NCI-H524 treated with DMSO at 0.1 percent for 48 hours (cell line): ENCODE measurements around the gene TWIST2.

ENCODE experiments used
- DNase-seq: peaks from one replicate; lab custom pipeline; 2025; lab: John Stamatoyannopoulos, UW

Gene TWIST2

DNA sequence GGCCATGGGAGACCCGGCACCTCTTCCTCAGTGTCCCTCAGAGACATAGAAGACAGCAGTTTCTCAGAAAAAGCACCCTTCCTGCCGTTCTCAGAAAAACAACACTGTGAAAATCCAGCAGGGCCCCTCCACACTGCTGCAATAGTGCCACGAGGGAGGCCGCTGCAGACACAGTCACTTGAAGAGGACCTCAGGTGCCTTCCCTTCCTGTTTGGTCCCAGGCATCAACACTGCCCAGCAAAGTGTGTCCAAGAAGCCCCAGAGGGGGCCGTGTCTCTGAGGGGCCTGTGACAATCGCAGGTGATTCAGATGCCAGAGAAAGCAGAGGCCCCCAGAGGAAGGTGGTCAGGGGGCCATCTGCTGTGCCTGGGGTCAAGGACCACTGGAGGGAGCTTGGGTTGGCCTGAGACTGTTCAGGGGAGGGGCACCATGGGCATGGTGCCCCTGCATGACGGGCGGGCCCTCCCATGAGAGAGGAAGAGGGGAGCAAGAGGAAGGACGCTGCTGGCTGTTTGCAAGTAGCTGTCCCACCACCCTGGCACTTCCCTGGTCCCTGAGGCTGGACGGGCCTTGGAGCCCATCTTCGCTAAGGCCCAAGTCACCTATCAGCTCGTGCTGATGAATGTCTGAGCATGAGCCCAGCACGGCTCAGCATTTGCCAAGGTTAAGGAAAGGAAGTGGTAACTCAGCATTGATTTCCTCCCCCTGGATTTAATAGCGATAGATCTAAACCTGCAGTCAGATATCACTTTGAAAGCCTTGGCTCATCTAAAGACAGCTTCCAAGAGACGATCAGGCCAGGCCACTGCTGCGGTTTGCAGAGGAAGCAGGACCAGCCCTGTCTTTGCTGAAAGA is 9.1 kb downstream of the TWIST2 start:
- DNase-seq: no peak

DNA sequence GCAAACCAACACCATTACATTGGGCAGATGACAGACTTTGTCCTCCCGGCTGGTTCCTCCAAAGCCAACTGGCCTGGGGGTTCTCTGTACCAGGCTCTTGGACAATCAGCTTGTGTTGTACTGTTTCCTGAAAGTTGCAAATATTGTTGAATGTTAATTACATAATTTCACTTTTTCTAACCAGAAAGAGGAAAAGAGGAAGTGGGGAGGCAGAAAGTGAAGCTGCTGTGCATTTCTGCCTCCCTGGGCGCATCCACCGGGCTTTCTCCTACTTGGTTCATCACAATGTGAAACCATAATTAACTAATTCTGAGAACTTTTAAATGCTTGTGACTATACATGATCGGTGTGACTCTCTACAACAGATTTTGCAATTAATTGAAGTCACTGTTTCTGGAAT is 10.1 kb downstream of the TWIST2 start:
- DNase-seq: no peak

DNA sequence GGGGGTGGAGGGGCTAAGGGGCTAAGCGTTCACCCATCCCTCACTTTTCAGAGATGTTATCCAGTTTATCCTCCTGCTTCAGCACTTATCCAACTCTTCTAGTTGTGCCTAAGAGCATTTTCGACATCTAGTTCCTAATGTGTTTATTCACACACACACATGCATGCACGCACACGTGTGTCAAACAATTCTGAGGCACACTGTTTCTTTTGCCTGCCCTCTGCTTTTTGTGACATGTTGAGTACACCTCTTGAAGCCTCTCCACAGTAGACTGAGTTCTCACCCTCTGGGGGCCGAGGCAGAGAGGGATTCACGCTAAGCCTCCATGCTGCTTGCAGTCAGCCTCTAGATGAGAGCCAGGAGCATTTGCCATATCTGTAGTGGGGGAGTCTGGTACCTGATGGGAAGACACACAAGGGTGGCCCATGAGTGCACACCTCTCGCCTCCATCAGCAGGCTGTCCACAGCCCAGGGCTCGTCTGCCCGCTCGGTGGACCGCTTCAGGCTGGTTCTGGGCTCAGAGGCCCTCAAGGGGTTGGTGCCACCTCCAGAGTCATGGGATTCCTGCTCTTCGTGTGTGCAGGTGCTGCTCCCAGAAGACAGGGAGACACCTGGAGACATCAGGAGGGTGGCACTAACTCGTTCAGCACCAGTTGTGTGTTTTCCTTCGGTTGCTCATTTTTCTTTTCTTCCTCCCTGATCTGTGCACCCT is 11.9 kb downstream of the TWIST2 start:
- DNase-seq: no peak

DNA sequence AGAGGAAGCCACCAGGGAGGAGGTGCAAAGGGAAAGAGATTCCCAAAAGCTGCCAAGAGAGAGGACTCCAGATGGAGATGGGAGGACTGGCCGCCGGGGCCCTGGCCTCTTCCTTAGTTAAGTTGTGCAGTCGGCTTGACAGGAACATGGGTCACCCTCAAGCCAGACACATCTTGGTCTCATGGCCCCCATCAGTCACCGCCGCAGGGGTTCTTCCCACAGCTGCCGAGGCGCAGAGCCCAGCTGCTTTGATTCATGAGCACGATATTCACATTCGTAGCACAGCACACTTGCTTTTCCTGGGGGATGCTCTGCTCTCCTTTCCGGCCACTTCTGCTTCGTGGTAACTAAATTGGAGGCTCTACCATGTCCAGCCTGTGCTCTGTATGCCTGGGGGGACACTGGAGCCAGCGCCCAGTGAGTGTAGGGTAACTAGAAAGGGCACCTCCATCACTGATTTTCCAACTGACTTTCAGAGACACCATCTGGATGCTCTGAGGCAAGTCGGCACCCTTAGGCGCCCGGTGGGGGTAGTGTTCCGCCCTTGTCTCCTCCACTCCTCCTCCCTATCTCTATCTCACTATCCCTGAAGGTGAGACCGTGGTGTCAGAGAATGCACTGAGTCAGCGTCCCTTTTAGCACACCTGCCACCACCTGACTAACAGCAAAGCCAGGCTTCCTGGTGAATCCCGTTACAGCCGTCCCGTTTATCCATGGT is 13.3 kb downstream of the TWIST2 start:
- no peak for DNase-seq

- DNase-seq: no peak
Observed at GRCh38 chr2:238861766-238862315, 14.0 kb downstream of the TWIST2 start.

DNA sequence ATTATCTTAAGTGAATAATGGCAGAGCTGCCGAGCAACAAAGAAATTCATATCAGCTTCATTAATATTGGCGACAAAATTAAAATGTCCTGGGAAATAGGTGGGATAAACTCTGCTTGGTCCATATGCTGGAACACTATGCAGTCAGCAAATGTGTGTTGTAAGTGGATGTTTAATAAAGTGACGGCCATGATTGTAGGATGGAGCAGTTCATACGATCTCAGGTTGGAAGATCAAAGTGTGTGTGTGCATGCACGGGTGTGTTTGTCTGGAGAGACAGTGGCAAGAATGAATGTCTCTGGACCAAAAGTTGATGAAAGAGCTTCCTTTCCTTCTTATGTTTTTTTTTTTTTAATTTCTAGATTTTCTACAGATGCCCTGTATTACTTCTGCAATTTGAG is 14.8 kb downstream of the TWIST2 start:
- no peak for DNase-seq

GRCh38 chr2:238863231-238863630 is 15.3 kb downstream of the TWIST2 start:
- no peak for DNase-seq

DNA sequence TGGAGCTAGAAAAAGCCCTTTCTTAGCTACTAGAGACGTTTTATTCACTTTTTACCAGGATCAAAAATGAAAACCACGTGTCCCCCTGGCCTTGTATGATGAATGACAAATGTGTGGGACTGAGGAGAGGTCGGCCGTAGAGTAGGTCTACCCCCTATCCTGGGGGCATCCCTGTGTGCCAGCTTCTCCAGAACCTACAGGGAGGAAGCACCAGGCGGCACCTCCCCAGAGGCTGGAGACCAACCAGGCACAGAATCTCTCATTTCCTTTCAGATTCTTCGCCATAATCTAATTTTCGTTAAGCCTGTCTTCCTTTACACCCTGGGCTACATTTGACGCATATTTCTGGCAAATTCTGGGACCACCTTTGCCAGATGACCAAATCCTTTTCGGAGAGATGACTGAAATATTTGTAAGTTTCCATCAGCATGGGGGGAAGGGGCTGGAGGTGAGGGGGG is 15.9 kb downstream of the TWIST2 start:
- DNase-seq: no peak

- DNase-seq: no peak
Observed at GRCh38 chr2:238864207-238865014, 16.5 kb downstream of the TWIST2 start.

DNA sequence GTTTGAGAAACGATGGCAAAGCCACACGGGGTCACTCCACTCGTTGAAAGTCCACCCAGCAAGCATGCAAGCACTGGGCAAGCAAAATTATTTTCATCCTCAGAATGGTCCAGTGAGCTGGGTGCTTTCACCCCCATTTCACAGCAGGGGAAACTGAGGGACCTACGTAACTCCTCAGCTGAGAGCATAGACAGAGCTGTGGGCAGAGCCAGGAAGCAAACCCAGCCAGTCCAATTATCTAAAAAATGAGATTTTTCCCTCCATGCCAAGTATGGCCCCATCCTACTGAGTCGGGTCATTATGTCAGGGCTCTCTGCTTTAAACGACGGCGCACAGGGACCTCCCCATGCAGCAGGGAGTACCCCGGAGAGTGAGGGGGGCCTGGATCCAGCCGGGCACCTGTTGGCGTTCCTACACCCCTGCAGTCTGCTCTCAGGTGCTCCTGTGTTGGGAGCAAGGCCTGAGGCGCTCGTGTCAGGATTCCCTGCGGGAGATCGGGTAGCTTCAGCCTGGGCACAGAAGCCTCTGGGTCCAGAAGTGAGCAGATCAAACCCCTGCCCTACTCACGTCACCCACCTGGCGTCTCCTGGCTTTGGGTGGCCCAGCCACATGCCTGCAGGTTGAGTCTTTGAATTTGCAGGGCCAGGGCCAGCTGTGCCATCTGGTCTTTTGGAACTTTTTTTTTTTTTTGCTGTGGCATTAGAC is 17.3 kb downstream of the TWIST2 start:
- DNase-seq: peak; percentile 15

GRCh38 chr2:238865744-238866355 is 18.0 kb downstream of the TWIST2 start:
- no peak for DNase-seq

DNA sequence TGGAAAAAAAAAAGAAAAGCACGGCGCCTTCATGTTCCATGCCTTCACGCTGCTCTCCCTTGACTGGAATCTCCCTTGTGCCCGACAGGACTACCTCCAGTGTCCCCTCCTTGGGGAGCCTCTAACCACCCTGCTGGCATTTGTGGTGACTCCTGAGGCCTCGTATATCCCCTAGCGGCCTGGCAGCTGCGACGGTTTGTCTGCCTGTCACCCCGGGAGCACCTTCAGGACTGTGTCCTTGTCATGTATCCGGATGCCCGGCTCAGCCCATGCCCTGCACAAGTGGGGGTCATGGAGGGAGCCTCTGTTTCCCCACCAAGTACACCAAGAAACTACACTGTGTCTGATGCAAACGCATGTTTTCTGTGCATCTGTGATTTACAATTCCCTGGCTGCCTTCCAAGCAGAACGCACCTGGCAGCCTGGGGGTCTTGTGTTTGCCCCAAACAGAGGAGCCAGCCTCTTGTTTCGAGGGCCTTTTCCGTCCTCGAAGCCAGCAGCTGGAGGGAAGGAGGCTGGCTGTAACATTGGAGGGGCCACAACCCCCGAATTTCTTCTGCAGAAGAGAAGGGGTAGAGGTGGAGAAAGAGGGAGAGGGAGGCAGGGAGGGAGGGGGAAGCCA is 18.9 kb downstream of the TWIST2 start:
- no peak for DNase-seq

DNA sequence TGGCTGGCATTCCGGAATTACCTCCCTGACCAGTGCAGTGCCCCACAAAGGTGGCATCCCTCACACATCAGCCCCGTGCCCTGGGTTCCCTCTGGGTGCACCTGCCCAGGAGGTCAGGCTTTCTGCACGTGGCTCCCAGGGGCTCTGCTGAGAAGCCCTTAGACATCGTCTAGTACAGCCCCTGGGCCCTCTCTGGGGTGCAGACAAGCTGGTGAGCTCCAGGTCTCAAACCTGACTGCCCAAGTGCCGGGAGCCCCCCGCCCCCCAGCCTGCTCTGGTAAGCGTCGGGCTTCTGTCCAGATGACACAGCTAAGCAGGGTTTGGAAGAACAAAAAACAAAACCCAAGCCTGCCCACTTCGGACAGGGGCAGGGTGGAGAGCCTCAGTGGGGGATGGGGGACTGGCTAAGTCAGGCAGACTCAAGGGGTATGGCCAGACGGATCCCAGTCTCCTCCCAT is 20.2 kb downstream of the TWIST2 start:
- no peak for DNase-seq

GRCh38 chr2:238868616-238869292 is 20.9 kb downstream of the TWIST2 start:
- no peak for DNase-seq

GRCh38 chr2:238869293-238870124 is 21.6 kb downstream of the TWIST2 start:
- no peak for DNase-seq

DNA sequence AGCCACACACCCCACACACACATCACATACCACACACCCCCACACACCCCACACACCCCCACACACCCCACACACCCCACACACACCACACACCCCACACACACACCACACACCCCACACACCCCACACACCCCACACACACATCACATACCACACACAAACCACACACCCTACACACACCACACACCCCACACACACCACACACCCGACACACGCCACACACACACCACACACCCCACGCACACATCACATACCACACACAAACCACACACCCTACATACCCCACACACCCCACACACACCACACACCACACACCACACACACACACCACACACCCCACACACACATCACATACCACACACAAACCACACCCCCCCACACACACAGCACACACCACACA is 22.4 kb downstream of the TWIST2 start:
- no peak for DNase-seq

- DNase-seq: no peak
Observed at GRCh38 chr2:238872026-238872425, 24.1 kb downstream of the TWIST2 start.

GRCh38 chr2:238872628-238873380 is 24.9 kb downstream of the TWIST2 start:
- no peak for DNase-seq
